SU-DHL-6 (cell line): ENCODE results near the gene EIF5B.

Experiments
- H2AFZ ChIP-seq: fragments of 200-600 bp; sonication (generic); 2 replicates; pipeline ENCODE4 v1.6.1; 2014; ENCODE audit warnings: low read depth, mild to moderate bottlenecking, moderate library complexity, mixed read lengths, antibody characterized with exemption, low read length; ENCODE audit not compliant: severe bottlenecking
- H3F3A ChIP-seq: fragments of 200-600 bp; shearing (Covaris generic); 2 replicates; pipeline ENCODE4 v1.6.0; 2016; ENCODE audit warnings: antibody characterized with exemption, mild to moderate bottlenecking; ENCODE audit not compliant: insufficient read depth
- H3K27ac ChIP-seq: fragments of 200-600 bp; sonication (generic); 2 replicates; pipeline ENCODE4 v1.5.1; 2016; ENCODE audit warnings: low read depth, mild to moderate bottlenecking, low read length, moderate library complexity, mixed read lengths
- H3K27me3 ChIP-seq: fragments of 200-600 bp; sonication (generic), shearing (Covaris generic); 2 replicates; pipeline ENCODE4 v1.6.0; 2014; ENCODE audit warnings: mild to moderate bottlenecking, low read length
- H3K36me3 ChIP-seq: fragments of 200-600 bp; sonication (generic); 2 replicates; pipeline ENCODE4 v1.6.1; 2014; ENCODE audit warnings: mild to moderate bottlenecking, low read length, mixed read lengths
- H3K4me2 ChIP-seq: fragments of 300-600, 200-600 bp; shearing (Covaris generic), sonication (generic); 2 replicates; pipeline ENCODE4 v1.6.0; 2014; ENCODE audit warnings: low read length, low read depth, mild to moderate bottlenecking; ENCODE audit not compliant: poor library complexity, severe bottlenecking
- H3K4me3 ChIP-seq: fragments of 200-600 bp; sonication (generic); 2 replicates; pipeline ENCODE4 v1.5.1; 2014; ENCODE audit warnings: antibody characterized with exemption, low read length, mild to moderate bottlenecking, mixed read lengths; ENCODE audit not compliant: insufficient read depth, poor library complexity, severe bottlenecking
- H3K79me2 ChIP-seq: fragments of 200-600 bp; sonication (generic); 2 replicates; pipeline ENCODE4 v1.6.1; 2014; ENCODE audit warnings: mild to moderate bottlenecking, low read length, moderate library complexity; ENCODE audit not compliant: insufficient read depth
- H3K9ac ChIP-seq: fragments of 200-600 bp; sonication (generic); 2 replicates; pipeline ENCODE4 v1.7.0; 2014; ENCODE audit warnings: mild to moderate bottlenecking, low read length
- H3K9me2 ChIP-seq: fragments of 200-600 bp; sonication (generic); replicated peaks from 2 replicates; pipeline ENCODE4 v1.6.1; 2014; ENCODE audit warnings: low read length; ENCODE audit not compliant: insufficient read depth
- H3K9me3 ChIP-seq: fragments of 200-600 bp; sonication (generic); 2 replicates; pipeline ENCODE4 v1.6.1; 2014; ENCODE audit warnings: low read length, mixed read lengths; ENCODE audit not compliant: insufficient read depth
- H4K20me1 ChIP-seq: fragments of 200-600 bp; sonication (generic); 2 replicates; pipeline ENCODE4 v1.6.1; 2014; ENCODE audit warnings: low read depth, mild to moderate bottlenecking, antibody characterized with exemption, low read length, moderate library complexity, mixed read lengths
- CTCF ChIP-seq: fragments of 200-600 bp; sonication (generic); IDR thresholded peaks from one replicate; pipeline ENCODE4 v1.5.1; 2017; ENCODE audit warnings: antibody characterized with exemption, mild to moderate bottlenecking, low read length, moderate library complexity; ENCODE audit not compliant: insufficient read depth, poor library complexity, severe bottlenecking
- EZH2phosphoT487 ChIP-seq: fragments of 200-600 bp; sonication (generic), shearing (Covaris generic); conservative IDR thresholded peaks from 2 replicates; pipeline ENCODE4 v1.6.1; 2018; ENCODE audit warnings: mild to moderate bottlenecking, antibody characterized with exemption, low read length, moderate library complexity, mixed read lengths

EIF5B gene

GRCh38 chr2:99374747-99375146 lies 37.6 kb downstream of the EIF5B start:
- no peak overlapping the region for H3K27ac ChIP-seq

GRCh38 chr2:99376254-99376864 lies 39.2 kb downstream of the EIF5B start:
- Histone ChIP-seq H2AFZ (no peak overlapping the region), H3K79me2 (no peaks in the 10 kb centered on the region), H3F3A (no peaks in the 10 kb centered on the region), H3K27ac (no peak overlapping the region), H3K4me2 (no peak overlapping the region), H3K9me3 (no peaks in the 10 kb centered on the region), H3K4me3 (no peak overlapping the region), H3K27me3 (no peaks in the 10 kb centered on the region), H3K9ac (no peak overlapping the region), H4K20me1 (no peaks in the 10 kb centered on the region), H3K36me3 (peaks cover 71% of the 10 kb centered on the region), H3K9me2 (no peaks in the 10 kb centered on the region)
- TF ChIP-seq CTCF = no peak

More at GRCh38 chr2:99374747-99375146, 37.6 kb downstream of the EIF5B start:
- H3K4me3 ChIP-seq = no peak overlapping the region
- H3F3A ChIP-seq = no peaks in the 10 kb centered on the region; the same call in 1 of the 2 replicates
- no peaks in the 10 kb centered on the region for H3K79me2 ChIP-seq
- no peak overlapping the region for H2AFZ ChIP-seq
- no peak overlapping the region for H3K9ac ChIP-seq
- no peaks in the 10 kb centered on the region for H3K27me3 ChIP-seq
- H3K4me2 ChIP-seq = no peak overlapping the region
- no peaks in the 10 kb centered on the region for H3K9me2 ChIP-seq
- H3K9me3 ChIP-seq = no peaks in the 10 kb centered on the region
- no peaks in the 10 kb centered on the region for H4K20me1 ChIP-seq
- TF ChIP-seq CTCF = no peak
- no peak for TF ChIP-seq EZH2phosphoT487
- peaks cover 64% of the 10 kb centered on the region for H3K36me3 ChIP-seq

- Histone ChIP-seq H3K9me2 (no peaks in the 10 kb centered on the region), H3K27me3 (no peaks in the 10 kb centered on the region), H3K36me3 (peaks cover 80% of the 10 kb centered on the region), H3K9me3 (no peaks in the 10 kb centered on the region), H3F3A (no peaks in the 10 kb centered on the region), H3K79me2 (no peaks in the 10 kb centered on the region), H3K4me3 (no peak overlapping the region), H4K20me1 (no peaks in the 10 kb centered on the region), H3K9ac (no peak overlapping the region), H3K4me2 (no peak overlapping the region), H2AFZ (no peak overlapping the region), H3K27ac (no peak overlapping the region)
- TF ChIP-seq CTCF (no peak), EZH2phosphoT487 (no peak)
Observed at GRCh38 chr2:99377879-99378278, 40.7 kb downstream of the EIF5B start.
